ENCODE results near the gene NACC1. TPM values are rescaled to one million over a fixed set of nuclear protein-coding genes. Genes with fewer than 3 reads are reported as not detected.

The NACC1 gene
- total and polyA plus RNA-seq, 2 of the 13 experiments (the other 11 are each of a cell fraction or from before 2014, with no cell fraction given), result 31.8 to 42.3 TPM

DNA sequence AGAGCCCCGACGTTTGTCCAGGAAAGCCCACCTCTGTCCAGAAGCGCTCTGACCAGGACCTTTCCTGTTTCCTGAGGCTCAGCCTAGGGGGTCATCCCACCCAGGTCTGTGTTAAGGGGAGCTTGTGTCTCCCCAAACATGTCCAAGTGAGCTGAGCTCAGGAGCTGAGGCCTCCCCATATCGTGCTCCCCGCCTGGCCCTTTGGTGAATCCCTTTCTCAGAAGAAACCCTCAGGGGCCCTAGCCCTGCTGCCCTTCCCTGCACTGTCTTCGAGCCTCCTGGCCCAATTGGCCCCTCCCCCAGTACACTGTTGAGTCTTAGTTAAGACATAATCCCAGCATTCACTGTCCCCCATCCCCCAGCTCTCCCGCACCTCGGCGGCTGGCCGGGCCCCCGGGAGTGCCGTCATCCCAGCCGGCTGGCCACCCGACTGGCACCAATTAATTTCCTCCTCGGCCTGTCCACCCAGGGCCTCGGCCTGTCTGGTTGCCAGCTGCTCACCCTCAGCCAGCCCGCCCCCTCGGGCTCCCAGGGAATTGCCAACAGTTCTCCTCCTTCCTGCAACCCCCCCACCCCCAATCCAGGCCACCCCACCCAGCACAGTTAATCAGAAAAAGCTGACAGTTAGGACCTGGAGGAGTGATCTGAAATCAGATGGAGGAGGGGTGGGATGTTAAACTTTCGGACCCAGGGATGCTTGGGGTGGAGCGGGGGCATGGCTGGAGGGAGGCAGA, 45.7 kb downstream of the NACC1 start (continued):
- TF ChIP-seq, protein P1, sequence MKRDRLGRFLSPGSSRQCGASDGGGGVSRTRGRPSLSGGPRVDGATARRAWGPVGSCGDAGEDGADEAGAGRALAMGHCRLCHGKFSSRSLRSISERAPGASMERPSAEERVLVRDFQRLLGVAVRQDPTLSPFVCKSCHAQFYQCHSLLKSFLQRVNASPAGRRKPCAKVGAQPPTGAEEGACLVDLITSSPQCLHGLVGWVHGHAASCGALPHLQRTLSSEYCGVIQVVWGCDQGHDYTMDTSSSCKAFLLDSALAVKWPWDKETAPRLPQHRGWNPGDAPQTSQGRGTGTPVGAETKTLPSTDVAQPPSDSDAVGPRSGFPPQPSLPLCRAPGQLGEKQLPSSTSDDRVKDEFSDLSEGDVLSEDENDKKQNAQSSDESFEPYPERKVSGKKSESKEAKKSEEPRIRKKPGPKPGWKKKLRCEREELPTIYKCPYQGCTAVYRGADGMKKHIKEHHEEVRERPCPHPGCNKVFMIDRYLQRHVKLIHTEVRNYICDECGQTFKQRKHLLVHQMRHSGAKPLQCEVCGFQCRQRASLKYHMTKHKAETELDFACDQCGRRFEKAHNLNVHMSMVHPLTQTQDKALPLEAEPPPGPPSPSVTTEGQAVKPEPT (CRISPR knock-in tag; IDR thresholded peaks at IDR 0.05; ENCODE audit: low read depth), result no peak
- TF ChIP-seq, protein P2, sequence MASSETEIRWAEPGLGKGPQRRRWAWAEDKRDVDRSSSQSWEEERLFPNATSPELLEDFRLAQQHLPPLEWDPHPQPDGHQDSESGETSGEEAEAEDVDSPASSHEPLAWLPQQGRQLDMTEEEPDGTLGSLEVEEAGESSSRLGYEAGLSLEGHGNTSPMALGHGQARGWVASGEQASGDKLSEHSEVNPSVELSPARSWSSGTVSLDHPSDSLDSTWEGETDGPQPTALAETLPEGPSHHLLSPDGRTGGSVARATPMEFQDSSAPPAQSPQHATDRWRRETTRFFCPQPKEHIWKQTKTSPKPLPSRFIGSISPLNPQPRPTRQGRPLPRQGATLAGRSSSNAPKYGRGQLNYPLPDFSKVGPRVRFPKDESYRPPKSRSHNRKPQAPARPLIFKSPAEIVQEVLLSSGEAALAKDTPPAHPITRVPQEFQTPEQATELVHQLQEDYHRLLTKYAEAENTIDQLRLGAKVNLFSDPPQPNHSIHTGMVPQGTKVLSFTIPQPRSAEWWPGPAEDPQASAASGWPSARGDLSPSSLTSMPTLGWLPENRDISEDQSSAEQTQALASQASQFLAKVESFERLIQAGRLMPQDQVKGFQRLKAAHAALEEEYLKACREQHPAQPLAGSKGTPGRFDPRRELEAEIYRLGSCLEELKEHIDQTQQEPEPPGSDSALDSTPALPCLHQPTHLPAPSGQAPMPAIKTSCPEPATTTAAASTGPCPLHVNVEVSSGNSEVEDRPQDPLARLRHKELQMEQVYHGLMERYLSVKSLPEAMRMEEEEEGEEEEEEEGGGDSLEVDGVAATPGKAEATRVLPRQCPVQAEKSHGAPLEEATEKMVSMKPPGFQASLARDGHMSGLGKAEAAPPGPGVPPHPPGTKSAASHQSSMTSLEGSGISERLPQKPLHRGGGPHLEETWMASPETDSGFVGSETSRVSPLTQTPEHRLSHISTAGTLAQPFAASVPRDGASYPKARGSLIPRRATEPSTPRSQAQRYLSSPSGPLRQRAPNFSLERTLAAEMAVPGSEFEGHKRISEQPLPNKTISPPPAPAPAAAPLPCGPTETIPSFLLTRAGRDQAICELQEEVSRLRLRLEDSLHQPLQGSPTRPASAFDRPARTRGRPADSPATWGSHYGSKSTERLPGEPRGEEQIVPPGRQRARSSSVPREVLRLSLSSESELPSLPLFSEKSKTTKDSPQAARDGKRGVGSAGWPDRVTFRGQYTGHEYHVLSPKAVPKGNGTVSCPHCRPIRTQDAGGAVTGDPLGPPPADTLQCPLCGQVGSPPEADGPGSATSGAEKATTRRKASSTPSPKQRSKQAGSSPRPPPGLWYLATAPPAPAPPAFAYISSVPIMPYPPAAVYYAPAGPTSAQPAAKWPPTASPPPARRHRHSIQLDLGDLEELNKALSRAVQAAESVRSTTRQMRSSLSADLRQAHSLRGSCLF (CRISPR knock-in tag; IDR thresholded peaks at IDR 0.05; ENCODE audit: borderline replicate concordance), result no peak
- TF ChIP-seq DPF2 (CRISPR knock-in tag; IDR thresholded peaks at IDR 0.05; ENCODE audit: borderline replicate concordance, low read depth), result no peak
- TF ChIP-seq, protein P3, sequence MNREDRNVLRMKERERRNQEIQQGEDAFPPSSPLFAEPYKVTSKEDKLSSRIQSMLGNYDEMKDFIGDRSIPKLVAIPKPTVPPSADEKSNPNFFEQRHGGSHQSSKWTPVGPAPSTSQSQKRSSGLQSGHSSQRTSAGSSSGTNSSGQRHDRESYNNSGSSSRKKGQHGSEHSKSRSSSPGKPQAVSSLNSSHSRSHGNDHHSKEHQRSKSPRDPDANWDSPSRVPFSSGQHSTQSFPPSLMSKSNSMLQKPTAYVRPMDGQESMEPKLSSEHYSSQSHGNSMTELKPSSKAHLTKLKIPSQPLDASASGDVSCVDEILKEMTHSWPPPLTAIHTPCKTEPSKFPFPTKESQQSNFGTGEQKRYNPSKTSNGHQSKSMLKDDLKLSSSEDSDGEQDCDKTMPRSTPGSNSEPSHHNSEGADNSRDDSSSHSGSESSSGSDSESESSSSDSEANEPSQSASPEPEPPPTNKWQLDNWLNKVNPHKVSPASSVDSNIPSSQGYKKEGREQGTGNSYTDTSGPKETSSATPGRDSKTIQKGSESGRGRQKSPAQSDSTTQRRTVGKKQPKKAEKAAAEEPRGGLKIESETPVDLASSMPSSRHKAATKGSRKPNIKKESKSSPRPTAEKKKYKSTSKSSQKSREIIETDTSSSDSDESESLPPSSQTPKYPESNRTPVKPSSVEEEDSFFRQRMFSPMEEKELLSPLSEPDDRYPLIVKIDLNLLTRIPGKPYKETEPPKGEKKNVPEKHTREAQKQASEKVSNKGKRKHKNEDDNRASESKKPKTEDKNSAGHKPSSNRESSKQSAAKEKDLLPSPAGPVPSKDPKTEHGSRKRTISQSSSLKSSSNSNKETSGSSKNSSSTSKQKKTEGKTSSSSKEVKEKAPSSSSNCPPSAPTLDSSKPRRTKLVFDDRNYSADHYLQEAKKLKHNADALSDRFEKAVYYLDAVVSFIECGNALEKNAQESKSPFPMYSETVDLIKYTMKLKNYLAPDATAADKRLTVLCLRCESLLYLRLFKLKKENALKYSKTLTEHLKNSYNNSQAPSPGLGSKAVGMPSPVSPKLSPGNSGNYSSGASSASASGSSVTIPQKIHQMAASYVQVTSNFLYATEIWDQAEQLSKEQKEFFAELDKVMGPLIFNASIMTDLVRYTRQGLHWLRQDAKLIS (CRISPR knock-in tag; IDR thresholded peaks at IDR 0.05), result no peak
- no peak for TF ChIP-seq SIX1 (CRISPR knock-in tag; IDR thresholded peaks at IDR 0.05; ENCODE audit: borderline replicate concordance)
- TF ChIP-seq CREB1 (IDR thresholded peaks at IDR 0.05), result no peak
- TF ChIP-seq CREB1 (CRISPR knock-in tag; IDR thresholded peaks at IDR 0.05), result no peak
- no peak for TF ChIP-seq ZNF768 (CRISPR knock-in tag; IDR thresholded peaks at IDR 0.05)
- no peak for TF ChIP-seq SMC3 (IDR thresholded peaks at IDR 0.05; ENCODE audit: low read length)
- no peak for TF ChIP-seq ZNF598 (CRISPR knock-in tag; IDR thresholded peaks at IDR 0.05; ENCODE audit: borderline replicate concordance)
- no peak for TF ChIP-seq PHF5A (CRISPR knock-in tag; IDR thresholded peaks at IDR 0.05; ENCODE audit: low read depth, unreplicated experiment)
- peak; percentile 27; the same call in 1 of the 2 replicates for TF ChIP-seq SP5 (CRISPR knock-in tag; IDR thresholded peaks at IDR 0.05; ENCODE audit: borderline replicate concordance, low read depth)
- TF ChIP-seq GATA4 (IDR thresholded peaks at IDR 0.05; ENCODE audit: borderline replicate concordance, low read depth), result 0 out of 2 replicates have a peak, but pooled peaks have one; percentile 18
- no peak for TF ChIP-seq NPAS2 (CRISPR knock-in tag; IDR thresholded peaks at IDR 0.05; ENCODE audit: borderline replicate concordance)

All from HepG2 (cell line).